H1 (cell line): ENCODE measurements around the gene PRKN. TPM values are rescaled to one million over a fixed set of nuclear protein-coding genes. Genes with fewer than 3 reads are reported as not detected.

Source experiments
- CTCF ChIA-PET: fragments of 300-600 bp; sonication (Branson Sonifier 250); formaldehyde crosslinking; loops from one replicate; lab custom pipeline; 2021; ENCODE audit not compliant: partially characterized antibody; lab: Charles Lee
- POLR2A ChIA-PET: fragments of 300-600 bp; sonication (Branson Sonifier 250); formaldehyde crosslinking; loops from one replicate; lab custom pipeline; 2021; ENCODE audit warnings: inconsistent platforms; ENCODE audit not compliant: partially characterized antibody; lab: Charles Lee
- DNase-seq, 2 experiments: peaks; one replicate each; pipeline versions ENCODE4 v3.0.0 to v3.0.0-alpha.2; 2010 to 2022; ENCODE audit warnings: low spot score in 2 of 2, low read depth in 1 of 2, mixed read lengths in 1 of 2
- FAIRE-seq: peaks from 2 replicates; lab custom pipeline; 2011; peaks lifted over from hg19 to GRCh38; lab: Jason Lieb, UNC
- H2AFZ ChIP-seq: 2 replicates; pipeline ENCODE4 v1.8.1; 2012; ENCODE audit warnings: low read length, inconsistent platforms
- H2AK5ac ChIP-seq: 2 replicates; pipeline ENCODE4 v1.6.1; 2013; ENCODE audit warnings: low read depth, low read length
- H2BK120ac ChIP-seq: replicated peaks from 2 replicates; pipeline ENCODE3; 2013; ENCODE audit warnings: low read depth, low read length, inconsistent platforms
- H2BK12ac ChIP-seq: 2 replicates; pipeline ENCODE4 v1.6.1; 2013; ENCODE audit warnings: low read depth, low read length
- H2BK15ac ChIP-seq: 2 replicates; pipeline ENCODE4 v1.6.1; 2013; ENCODE audit warnings: low read length
- H2BK20ac ChIP-seq: 2 replicates; pipeline ENCODE4 v1.6.1; 2013; ENCODE audit warnings: low read length
- H2BK5ac ChIP-seq: 2 replicates; pipeline ENCODE4 v1.6.1; 2013; ENCODE audit warnings: low read depth, low read length
- H3K14ac ChIP-seq: 2 replicates; pipeline ENCODE4 v1.6.1; 2013; ENCODE audit warnings: inconsistent platforms; ENCODE audit not compliant: insufficient read length
- H3K18ac ChIP-seq: 2 replicates; pipeline ENCODE4 v1.6.1; 2013; ENCODE audit warnings: low read length; ENCODE audit errors: extremely low read depth
- H3K23ac ChIP-seq: 2 replicates; pipeline ENCODE4 v1.6.1; 2013; ENCODE audit warnings: inconsistent platforms; ENCODE audit not compliant: insufficient read length
- H3K23me2 ChIP-seq: 2 replicates; pipeline ENCODE4 v1.6.1; 2013; ENCODE audit warnings: low read depth, low read length
- H3K27ac ChIP-seq: 2 replicates; pipeline ENCODE4 v1.6.1; 2011; ENCODE audit warnings: low read depth, low read length, inconsistent platforms
- H3K27me3 ChIP-seq, 4 experiments: replicated peaks in 1 of 4; 1 replicate in 1 of 4; 2 replicates in 3 of 4; pipeline versions ENCODE4 v1.6.1 to v1.8.1; 2011 to 2013; ENCODE audit warnings: low read length in 3 of 4, mild to moderate bottlenecking in 3 of 4, inconsistent platforms in 2 of 4, mixed read lengths in 2 of 4, moderate library complexity in 1 of 4; ENCODE audit not compliant: control insufficient read depth in 3 of 4, insufficient read depth in 3 of 4; ENCODE audit errors: extremely low read depth in 1 of 4
- H3K36me3 ChIP-seq, 4 experiments: 2 replicates each; pipeline versions ENCODE4 v1.6.1 to v1.8.1; 2011 to 2013; ENCODE audit warnings: mild to moderate bottlenecking in 4 of 4, low read length in 3 of 4, moderate library complexity in 2 of 4, control low read depth in 1 of 4, inconsistent platforms in 1 of 4; ENCODE audit not compliant: insufficient read depth in 4 of 4, control insufficient read depth in 2 of 4
- H3K4ac ChIP-seq: replicated peaks from 2 replicates; pipeline ENCODE3; 2013; ENCODE audit warnings: low read length, low read depth, mixed read lengths, inconsistent platforms; ENCODE audit not compliant: insufficient read length
- H3K4me1 ChIP-seq, 4 experiments: replicated peaks in 1 of 4; 1 replicate in 1 of 4; 2 replicates in 3 of 4; pipeline versions ENCODE4 v1.6.1 to v1.8.1; 2011 to 2013; ENCODE audit warnings: low read length in 3 of 4, inconsistent platforms in 2 of 4, mixed read lengths in 1 of 4; ENCODE audit not compliant: insufficient read depth in 4 of 4, control insufficient read depth in 3 of 4
- H3K4me2 ChIP-seq, 2 experiments: 2 replicates each; pipeline versions ENCODE4 v1.6.1 to v1.8.1; 2011 to 2013; ENCODE audit warnings: low read depth in 2 of 2, low read length in 2 of 2, control low read depth in 1 of 2, inconsistent platforms in 1 of 2, mild to moderate bottlenecking in 1 of 2; ENCODE audit not compliant: insufficient read depth in 1 of 2
- H3K4me3 ChIP-seq, 4 experiments: fragments of 200-600, 300-600 bp in 1 of 4; sonication (generic), shearing (Covaris generic), sonication (Bioruptor Twin) in 1 of 4; 2 replicates each; pipeline versions ENCODE4 v1.5.1 to v1.8.1; 2011 to 2016; ENCODE audit warnings: low read length in 4 of 4, low read depth in 3 of 4, control low read depth in 2 of 4, inconsistent platforms in 2 of 4, mild to moderate bottlenecking in 2 of 4, mixed read lengths in 1 of 4, moderate library complexity in 1 of 4; ENCODE audit not compliant: insufficient read depth in 2 of 4; ENCODE audit errors: extremely low read depth in 1 of 4
- H3K56ac ChIP-seq: replicated peaks from 2 replicates; pipeline ENCODE3; 2013; ENCODE audit warnings: low read depth, mild to moderate bottlenecking, mixed read lengths, low read length, inconsistent platforms; ENCODE audit not compliant: insufficient read length
- H3K79me1 ChIP-seq: 2 replicates; pipeline ENCODE4 v1.6.1; 2013; ENCODE audit warnings: low read depth, low read length, control low read depth
- H3K79me2 ChIP-seq, 2 experiments: 2 replicates each; pipeline versions ENCODE4 v1.6.1 to v1.8.1; 2012 to 2013; ENCODE audit warnings: low read length in 2 of 2, mild to moderate bottlenecking in 2 of 2, inconsistent platforms in 1 of 2; ENCODE audit not compliant: insufficient read depth in 2 of 2, control insufficient read depth in 1 of 2
- H3K9ac ChIP-seq, 4 experiments: replicated peaks in 1 of 4; 1 replicate in 1 of 4; 2 replicates in 3 of 4; pipeline versions ENCODE4 v1.6.1 to v1.8.1; 2011 to 2013; ENCODE audit warnings: low read depth in 3 of 4, low read length in 3 of 4, control low read depth in 2 of 4, mild to moderate bottlenecking in 2 of 4, moderate library complexity in 2 of 4, inconsistent platforms in 1 of 4; ENCODE audit errors: extremely low read depth in 1 of 4
- H3K9me3 ChIP-seq, 2 experiments: 2 replicates each; pipeline versions ENCODE4 v1.6.1 to v1.8.1; 2012 to 2013; ENCODE audit warnings: mild to moderate bottlenecking in 2 of 2, moderate library complexity in 2 of 2, control low read depth in 1 of 2, inconsistent platforms in 1 of 2, low read depth in 1 of 2, low read length in 1 of 2, mixed read lengths in 1 of 2; ENCODE audit not compliant: insufficient read depth in 2 of 2
- H4K20me1 ChIP-seq, 2 experiments: replicated peaks in 1 of 2; 2 replicates each; pipeline versions ENCODE3 to v1.8.1; 2011 to 2013; ENCODE audit warnings: inconsistent platforms in 2 of 2, low read length in 2 of 2, mild to moderate bottlenecking in 1 of 2; ENCODE audit not compliant: insufficient read depth in 2 of 2, control insufficient read depth in 1 of 2
- H4K5ac ChIP-seq: 2 replicates; pipeline ENCODE4 v1.6.1; 2013; ENCODE audit warnings: low read length, low read depth, mixed read lengths, inconsistent platforms; ENCODE audit not compliant: insufficient read length
- H4K8ac ChIP-seq: 2 replicates; pipeline ENCODE4 v1.8.0; 2013; ENCODE audit warnings: mild to moderate bottlenecking, moderate library complexity, low read length, inconsistent platforms; ENCODE audit not compliant: insufficient read depth; ENCODE audit errors: extremely low read depth
- H4K91ac ChIP-seq: replicated peaks from 2 replicates; pipeline ENCODE3; 2013; ENCODE audit warnings: low read length, mixed read lengths, inconsistent platforms; ENCODE audit not compliant: insufficient read length
- HDAC6 ChIP-seq: IDR thresholded peaks from one replicate; pipeline ENCODE4 v1.7.1; 2012; ENCODE audit warnings: low read depth, mild to moderate bottlenecking, inconsistent platforms, low read length, moderate library complexity
- KDM1A ChIP-seq: fragments of 200-600, 300-600 bp; sonication (generic); IDR thresholded peaks from 2 replicates; pipeline ENCODE4 v1.7.1; 2016; ENCODE audit warnings: mild to moderate bottlenecking, low read length, borderline replicate concordance
- PHF8 ChIP-seq: fragments of 200-600 bp; sonication (generic); conservative IDR thresholded peaks from 2 replicates; pipeline ENCODE4 v1.7.1; 2012; ENCODE audit warnings: low read depth, mild to moderate bottlenecking, inconsistent platforms, low read length, moderate library complexity
- RBBP5 ChIP-seq: IDR thresholded peaks from 2 replicates; pipeline ENCODE4 v1.7.1; 2012; ENCODE audit warnings: low read depth, mild to moderate bottlenecking, inconsistent platforms, low read length, moderate library complexity, borderline replicate concordance
- SIRT6 ChIP-seq: IDR thresholded peaks from one replicate; pipeline ENCODE4 v1.7.1; 2012; ENCODE audit warnings: low read length, inconsistent platforms
- SP4 ChIP-seq: IDR thresholded peaks from 2 replicates; pipeline ENCODE4 v1.6.1; 2012; ENCODE audit warnings: low read length, inconsistent platforms
- WGBS, 2 experiments: shearing (Covaris generic) in 1 of 2; methylation state at CpG; one replicate each; pipeline versions ENCODE4 v1.1.6 to v1.1.7; 2013 to 2015; ENCODE audit warnings: low lambda C conversion rate in 2 of 2, mixed read lengths in 2 of 2, inconsistent platforms in 1 of 2, low coverage in 1 of 2, missing lambda C conversion rate in 1 of 2; ENCODE audit not compliant: insufficient replicate concordance in 2 of 2, insufficient coverage in 1 of 2, insufficient read length in 1 of 2; ENCODE audit errors: extremely low coverage in 1 of 2, missing lambda C conversion rate in 1 of 2; 5-methylcytosine and 5-hydroxymethylcytosine counted together
- polyA plus RNA-seq, 7 experiments: library from polyadenylated mRNA; depleted of rRNA in 3 of 7; stranded (reverse) in 5 of 7; unstranded in 2 of 7; fragments of >200 nt in 5 of 7; fragments of 200-250 nt in 2 of 7; gene quantifications; 1 replicate in 5 of 7; 2 replicates in 1 of 7; 4 replicates in 1 of 7; pipeline versions ENCODE4 v1.2.1 to v1.2.3, GENCODE V29; 2011 to 2013; ENCODE audit warnings: missing spikeins in 2 of 7, mixed read lengths in 2 of 7
- total RNA-seq: library from RNA; stranded (reverse); fragmentation: NEBNext Ultra II Directional; extraction: Animal tissue kit (Norgen Biotek cat#: 25700); gene quantifications from 2 replicates; pipeline ENCODE4 v1.2.1, GENCODE V29; 2021
- TF ChIP-seq, protein P1 (sequence below): IDR thresholded peaks from 2 replicates; pipeline ENCODE4 v1.6.1; 2011; ENCODE audit warnings: low read length, improper control_type of control experiment

PRKN gene
- total and polyA plus RNA-seq, 2 of the 8 experiments (the other 6 are each of a cell fraction or from before 2014, with no cell fraction given), result 0.13 to 0.29 TPM

GRCh38 chr6:161635975-161636374 is 1091.6 kb downstream of the PRKN start:
- Histone ChIP-seq H3K23ac (no peak overlapping the region), H4K8ac (no peak overlapping the region), H3K27me3 (no peaks in the 10 kb centered on the region), H2BK20ac (no peak overlapping the region), H3K27ac (no peak overlapping the region), H2BK120ac (no peak overlapping the region), H4K5ac (no peak overlapping the region), H2AFZ (no peak overlapping the region), H3K14ac (no peak overlapping the region), H3K79me2 (no peaks in the 10 kb centered on the region), H2BK12ac (no peak overlapping the region), H3K79me1 (no peaks in the 10 kb centered on the region; the same call in 1 of the 2 replicates), H3K9me3 (peaks cover 0 to 3% of the 10 kb centered on the region in 2 experiments; a peak in 1 of 4 replicates), H3K36me3 (no peaks in the 10 kb centered on the region), H3K56ac (no peak overlapping the region), H2BK15ac (no peak overlapping the region), H3K4me2 (no peak overlapping the region), H2AK5ac (no peak overlapping the region), H3K4me1 (peaks cover 0 to 4% (median 2%) of the 10 kb centered on the region in 4 experiments; a peak in 1 of 7 replicates), H3K9ac (no peak overlapping the region), H3K18ac (no peak overlapping the region), H4K91ac (no peak overlapping the region), H3K4me3 (no peak overlapping the region), H3K4ac (no peak overlapping the region), H2BK5ac (no peak overlapping the region), H3K23me2 (no peaks in the 10 kb centered on the region), H4K20me1 (no peaks in the 10 kb centered on the region)
- DNase-seq (no peak), FAIRE-seq (no peak)
- CTCF ChIA-PET, result interaction anchor here (1.7 kb wide), 1 partner anchor 20 kb away, joined by 5 read pairs; no protein-coding TSS in a partner anchor
- POLR2A ChIA-PET, result no interaction called here
- TF ChIP-seq PHF8 (no peak), HDAC6 (no peak), SIRT6 (no peak), KDM1A (no peak), RBBP5 (no peak), SP4 (no peak)
- TF ChIP-seq, protein P1, sequence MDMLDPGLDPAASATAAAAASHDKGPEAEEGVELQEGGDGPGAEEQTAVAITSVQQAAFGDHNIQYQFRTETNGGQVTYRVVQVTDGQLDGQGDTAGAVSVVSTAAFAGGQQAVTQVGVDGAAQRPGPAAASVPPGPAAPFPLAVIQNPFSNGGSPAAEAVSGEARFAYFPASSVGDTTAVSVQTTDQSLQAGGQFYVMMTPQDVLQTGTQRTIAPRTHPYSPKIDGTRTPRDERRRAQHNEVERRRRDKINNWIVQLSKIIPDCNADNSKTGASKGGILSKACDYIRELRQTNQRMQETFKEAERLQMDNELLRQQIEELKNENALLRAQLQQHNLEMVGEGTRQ, result no peak
- 87% methylated on average over 6 of the region's 6 CpGs; no CpG with 5 or more reads in 1 of the 2 experiments for WGBS, 2 experiments
